ENCODE data around the gene CFAP77. TPM values are rescaled to one million over a fixed set of nuclear protein-coding genes. Genes with fewer than 3 reads are reported as not detected.
A peak's percentile ranks its signal among the peaks of the same experiment; 100 is the strongest.

Gene CFAP77
- polyA plus RNA-seq, 1 of the 3 experiments (the other 2 are of a cell fraction): 1.1 TPM

DNA sequence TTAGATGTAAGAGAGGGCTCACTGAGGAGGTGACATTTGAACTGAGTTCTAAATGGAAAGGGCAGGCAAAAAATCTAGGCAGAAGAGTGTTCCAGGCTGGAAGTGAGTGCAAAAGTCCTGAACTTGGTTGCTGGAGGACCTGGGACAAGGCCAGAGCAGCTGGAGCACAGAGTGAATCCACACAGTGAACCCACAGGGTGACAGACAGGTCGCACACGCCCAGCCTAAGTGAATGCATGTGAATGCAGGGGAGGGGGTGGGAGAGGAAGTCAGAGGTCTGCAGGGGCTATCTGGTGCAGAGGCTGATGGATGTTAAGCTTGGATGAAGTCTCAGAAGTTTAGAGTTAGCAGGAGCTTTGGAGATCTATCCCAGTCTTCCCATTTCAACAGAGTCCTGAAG, 2.8 kb upstream of the CFAP77 start:
- H3K79me2 ChIP-seq (ENCODE audit: insufficient read depth): peaks cover 48% of the 10 kb centered on the region
- H3K36me3 ChIP-seq (replicated peaks in 1 of 2; ENCODE audit: control insufficient read depth in 1 of 2, insufficient read depth in 2 of 2, low read length in 1 of 2): peaks cover 8 to 11% of the 10 kb centered on the region in 2 experiments
- H3K9me2 ChIP-seq: no peaks in the 10 kb centered on the region
- H3F3A ChIP-seq (replicated peaks; ENCODE audit: insufficient read depth): peaks cover 7% of the 10 kb centered on the region
- peak overlapping the region; percentile 100 for H2AFZ ChIP-seq (ENCODE audit: low read depth)
- peak overlapping the region; percentile 85; the same call in 1 of the 2 replicates for H3K9ac ChIP-seq
- peak overlapping the region; percentile 81 to 85 for H3K4me3 ChIP-seq (ENCODE audit: low read depth in 2 of 2, low read length in 1 of 2)
- 0 out of 2 replicates have a peak, but pooled peaks cover 3% of the 10 kb centered on the region for H4K20me1 ChIP-seq (ENCODE audit: insufficient read depth)
- no peak for DNase-seq
- ChIA-PET POLR2A (no interaction called here), CTCF (interaction anchor here (1.1 kb wide), 1 partner anchor 16 kb away, joined by 3 read pairs; no protein-coding TSS in a partner anchor)
- peaks cover 0 to 30% of the 10 kb centered on the region in 2 experiments; a peak in 3 of 4 replicates for H3K4me1 ChIP-seq (ENCODE audit: control insufficient read depth in 1 of 2, insufficient read depth in 2 of 2, low read depth in 1 of 2, low read length in 1 of 2)
- WGBS (ENCODE audit: low lambda C conversion rate): 100% methylated on average over 2 of the region's 2 CpGs
- peak overlapping the region; percentile 23 to 47; a peak in 2 of 4 replicates for H3K27ac ChIP-seq (ENCODE audit: low read depth in 2 of 2, low read length in 1 of 2)
- H3K4me2 ChIP-seq: peak overlapping the region; percentile 89
- TF ChIP-seq SIN3A (IDR thresholded peaks at IDR 0.05; ENCODE audit: borderline replicate concordance, low read depth, low read length) (no peak), GATA2 (CRISPR knock-in tag; IDR thresholded peaks at IDR 0.05) (no peak), ELF1 (IDR thresholded peaks at IDR 0.05) (no peak), YY1 (IDR thresholded peaks at IDR 0.05; ENCODE audit: low read depth) (no peak), CHD2 (IDR thresholded peaks at IDR 0.05; ENCODE audit: low read length, partially characterized antibody) (no peak), GABPA (IDR thresholded peaks at IDR 0.05; ENCODE audit: low read depth) (no peak), FOSL2 (IDR thresholded peaks at IDR 0.05; ENCODE audit: borderline replicate concordance, low read depth) (no peak), JUND (IDR thresholded peaks at IDR 0.05) (no peak), MXI1 (IDR thresholded peaks at IDR 0.05; ENCODE audit: low read depth, low read length) (no peak), EZH2phosphoT487 (IDR thresholded peaks at IDR 0.05; ENCODE audit: borderline replicate concordance, low read depth) (no peak), FOXJ3 (CRISPR knock-in tag; IDR thresholded peaks at IDR 0.05) (no peak), RCOR1 (IDR thresholded peaks at IDR 0.05; ENCODE audit: low read length) (no peak), FOXM1 (IDR thresholded peaks at IDR 0.05; ENCODE audit: low read depth) (no peak), RFX5 (IDR thresholded peaks at IDR 0.05; ENCODE audit: low read length) (no peak), MEF2A (IDR thresholded peaks at IDR 0.05; ENCODE audit: borderline replicate concordance, low read depth) (no peak)
- TF ChIP-seq, protein P1, sequence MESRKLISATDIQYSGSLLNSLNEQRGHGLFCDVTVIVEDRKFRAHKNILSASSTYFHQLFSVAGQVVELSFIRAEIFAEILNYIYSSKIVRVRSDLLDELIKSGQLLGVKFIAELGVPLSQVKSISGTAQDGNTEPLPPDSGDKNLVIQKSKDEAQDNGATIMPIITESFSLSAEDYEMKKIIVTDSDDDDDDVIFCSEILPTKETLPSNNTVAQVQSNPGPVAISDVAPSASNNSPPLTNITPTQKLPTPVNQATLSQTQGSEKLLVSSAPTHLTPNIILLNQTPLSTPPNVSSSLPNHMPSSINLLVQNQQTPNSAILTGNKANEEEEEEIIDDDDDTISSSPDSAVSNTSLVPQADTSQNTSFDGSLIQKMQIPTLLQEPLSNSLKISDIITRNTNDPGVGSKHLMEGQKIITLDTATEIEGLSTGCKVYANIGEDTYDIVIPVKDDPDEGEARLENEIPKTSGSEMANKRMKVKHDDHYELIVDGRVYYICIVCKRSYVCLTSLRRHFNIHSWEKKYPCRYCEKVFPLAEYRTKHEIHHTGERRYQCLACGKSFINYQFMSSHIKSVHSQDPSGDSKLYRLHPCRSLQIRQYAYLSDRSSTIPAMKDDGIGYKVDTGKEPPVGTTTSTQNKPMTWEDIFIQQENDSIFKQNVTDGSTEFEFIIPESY (IDR thresholded peaks at IDR 0.05; ENCODE audit: borderline replicate concordance, low read depth): no peak
- TF ChIP-seq, protein P2, sequence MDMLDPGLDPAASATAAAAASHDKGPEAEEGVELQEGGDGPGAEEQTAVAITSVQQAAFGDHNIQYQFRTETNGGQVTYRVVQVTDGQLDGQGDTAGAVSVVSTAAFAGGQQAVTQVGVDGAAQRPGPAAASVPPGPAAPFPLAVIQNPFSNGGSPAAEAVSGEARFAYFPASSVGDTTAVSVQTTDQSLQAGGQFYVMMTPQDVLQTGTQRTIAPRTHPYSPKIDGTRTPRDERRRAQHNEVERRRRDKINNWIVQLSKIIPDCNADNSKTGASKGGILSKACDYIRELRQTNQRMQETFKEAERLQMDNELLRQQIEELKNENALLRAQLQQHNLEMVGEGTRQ (IDR thresholded peaks at IDR 0.05; ENCODE audit: borderline replicate concordance, low read depth, low read length): no peak
- TF ChIP-seq, protein P3, sequence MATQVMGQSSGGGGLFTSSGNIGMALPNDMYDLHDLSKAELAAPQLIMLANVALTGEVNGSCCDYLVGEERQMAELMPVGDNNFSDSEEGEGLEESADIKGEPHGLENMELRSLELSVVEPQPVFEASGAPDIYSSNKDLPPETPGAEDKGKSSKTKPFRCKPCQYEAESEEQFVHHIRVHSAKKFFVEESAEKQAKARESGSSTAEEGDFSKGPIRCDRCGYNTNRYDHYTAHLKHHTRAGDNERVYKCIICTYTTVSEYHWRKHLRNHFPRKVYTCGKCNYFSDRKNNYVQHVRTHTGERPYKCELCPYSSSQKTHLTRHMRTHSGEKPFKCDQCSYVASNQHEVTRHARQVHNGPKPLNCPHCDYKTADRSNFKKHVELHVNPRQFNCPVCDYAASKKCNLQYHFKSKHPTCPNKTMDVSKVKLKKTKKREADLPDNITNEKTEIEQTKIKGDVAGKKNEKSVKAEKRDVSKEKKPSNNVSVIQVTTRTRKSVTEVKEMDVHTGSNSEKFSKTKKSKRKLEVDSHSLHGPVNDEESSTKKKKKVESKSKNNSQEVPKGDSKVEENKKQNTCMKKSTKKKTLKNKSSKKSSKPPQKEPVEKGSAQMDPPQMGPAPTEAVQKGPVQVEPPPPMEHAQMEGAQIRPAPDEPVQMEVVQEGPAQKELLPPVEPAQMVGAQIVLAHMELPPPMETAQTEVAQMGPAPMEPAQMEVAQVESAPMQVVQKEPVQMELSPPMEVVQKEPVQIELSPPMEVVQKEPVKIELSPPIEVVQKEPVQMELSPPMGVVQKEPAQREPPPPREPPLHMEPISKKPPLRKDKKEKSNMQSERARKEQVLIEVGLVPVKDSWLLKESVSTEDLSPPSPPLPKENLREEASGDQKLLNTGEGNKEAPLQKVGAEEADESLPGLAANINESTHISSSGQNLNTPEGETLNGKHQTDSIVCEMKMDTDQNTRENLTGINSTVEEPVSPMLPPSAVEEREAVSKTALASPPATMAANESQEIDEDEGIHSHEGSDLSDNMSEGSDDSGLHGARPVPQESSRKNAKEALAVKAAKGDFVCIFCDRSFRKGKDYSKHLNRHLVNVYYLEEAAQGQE (IDR thresholded peaks at IDR 0.05; ENCODE audit: low read depth, low read length): no peak
- TF ChIP-seq, protein P4, sequence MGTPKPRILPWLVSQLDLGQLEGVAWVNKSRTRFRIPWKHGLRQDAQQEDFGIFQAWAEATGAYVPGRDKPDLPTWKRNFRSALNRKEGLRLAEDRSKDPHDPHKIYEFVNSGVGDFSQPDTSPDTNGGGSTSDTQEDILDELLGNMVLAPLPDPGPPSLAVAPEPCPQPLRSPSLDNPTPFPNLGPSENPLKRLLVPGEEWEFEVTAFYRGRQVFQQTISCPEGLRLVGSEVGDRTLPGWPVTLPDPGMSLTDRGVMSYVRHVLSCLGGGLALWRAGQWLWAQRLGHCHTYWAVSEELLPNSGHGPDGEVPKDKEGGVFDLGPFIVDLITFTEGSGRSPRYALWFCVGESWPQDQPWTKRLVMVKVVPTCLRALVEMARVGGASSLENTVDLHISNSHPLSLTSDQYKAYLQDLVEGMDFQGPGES (IDR thresholded peaks at IDR 0.05; ENCODE audit: low read depth, low read length): no peak
- TF ChIP-seq, protein P5, sequence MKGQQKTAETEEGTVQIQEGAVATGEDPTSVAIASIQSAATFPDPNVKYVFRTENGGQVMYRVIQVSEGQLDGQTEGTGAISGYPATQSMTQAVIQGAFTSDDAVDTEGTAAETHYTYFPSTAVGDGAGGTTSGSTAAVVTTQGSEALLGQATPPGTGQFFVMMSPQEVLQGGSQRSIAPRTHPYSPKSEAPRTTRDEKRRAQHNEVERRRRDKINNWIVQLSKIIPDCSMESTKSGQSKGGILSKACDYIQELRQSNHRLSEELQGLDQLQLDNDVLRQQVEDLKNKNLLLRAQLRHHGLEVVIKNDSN (IDR thresholded peaks at IDR 0.05; ENCODE audit: borderline replicate concordance, low read depth): no peak
- H3K27me3 ChIP-seq (ENCODE audit: insufficient read depth): no peaks in the 10 kb centered on the region
- H3K9me3 ChIP-seq: no peaks in the 10 kb centered on the region
